Transverse colon (tissue), 4 donors: Measurements from ENCODE around the gene CNTNAP2. TPM values are rescaled to one million over a fixed set of nuclear protein-coding genes. Genes with fewer than 3 reads are reported as not detected.
"Not testable (repeated sequence)": the region's sequence is repeated elsewhere in the genome, so short reads cannot be mapped to it uniquely, and the experiment has no call there.

Source experiments
- DNase-seq: peaks from one replicate; pipeline ENCODE4 v3.0.0-alpha.2; 2019
- H3K27ac ChIP-seq, 4 donors: fragments of 200-600 bp; sonication (generic); 2 replicates each; pipeline ENCODE4 v1.5.1; 2016 to 2018; ENCODE audit warnings: inconsistent platforms in 4 of 4
- H3K27me3 ChIP-seq: fragments of 200-600 bp; sonication (generic); 2 replicates; pipeline ENCODE4 v1.5.1; 2017; ENCODE audit warnings: inconsistent platforms
- H3K36me3 ChIP-seq, 4 donors: fragments of 200-600 bp; sonication (generic); 2 replicates each; pipeline ENCODE4 v1.5.1; 2017 to 2019; ENCODE audit warnings: inconsistent platforms in 4 of 4
- H3K4me1 ChIP-seq, 4 donors: fragments of 200-600 bp; sonication (generic); 2 replicates each; pipeline ENCODE4 v1.5.1; 2017 to 2020; ENCODE audit warnings: inconsistent platforms in 4 of 4
- H3K4me3 ChIP-seq, 4 donors: fragments of 200-600 bp; sonication (generic); 1 replicate in 1 of 4; 2 replicates in 3 of 4; pipeline versions ENCODE4 v1.5.1 to v1.6.1; 2017 to 2019; ENCODE audit warnings: inconsistent platforms in 4 of 4
- H3K9me3 ChIP-seq, 2 donors: fragments of 200-600 bp; sonication (generic); 2 replicates each; pipeline ENCODE4 v1.5.1; 2017 to 2019; ENCODE audit warnings: inconsistent platforms in 2 of 2
- EP300 ChIP-seq: sonication (generic); formaldehyde crosslinking; IDR thresholded peaks from one replicate; pipeline ENCODE4 v1.6.1; 2017; ENCODE audit warnings: antibody characterized with exemption, low read depth
- POLR2A ChIP-seq: fragments of 450-650 bp; IDR thresholded peaks from one replicate; pipeline ENCODE4 v1.6.1; 2016; ENCODE audit warnings: antibody characterized with exemption, mild to moderate bottlenecking, moderate library complexity
- POLR2AphosphoS5 ChIP-seq, 3 donors: sonication (generic); formaldehyde crosslinking; IDR thresholded peaks; one replicate each; pipeline ENCODE4 v1.6.1; 2016; ENCODE audit warnings: antibody characterized with exemption in 3 of 3
- WGBS, 2 donors: methylation state at CpG; one replicate each; pipeline ENCODE4 v1.1.5; 2018; ENCODE audit warnings: low coverage in 1 of 2; 5-methylcytosine and 5-hydroxymethylcytosine counted together
- in situ Hi-C, 4 donors: fragments of 200-750 bp; cut with MboI; loops; one replicate each; pipeline versions ENCODE4 v1.15.0 to v1.15.1; 2017; ENCODE audit warnings: low sequenced_read_pairs in 3 of 4, low pct_ligation_motif_present in 1 of 4, low pct_unique_long_range_greater_than_20kb in 1 of 4
- intact Hi-C: fragments of 100-400 bp; cut with DNase I; formaldehyde crosslinking; loops from one replicate; pipeline ENCODE4 v1.15.1; 2023; ENCODE audit warnings: low total_unique reads
- total RNA-seq, 4 donors: library from RNA; depleted of rRNA; stranded (reverse); fragments of >200 nt; gene quantifications; one replicate each; pipeline ENCODE4 v1.1.0, GENCODE V29; 2016
- TF ChIP-seq, protein P1 (sequence below), 5 experiments: fragments of 200-600 bp in 3 of 5; fragments of 450-650 bp in 2 of 5; sonication (generic) in 3 of 5; IDR thresholded peaks; 1 replicate in 2 of 5; 2 replicates in 3 of 5; pipeline ENCODE4 v1.5.1; 2016 to 2017; ENCODE audit warnings: antibody characterized with exemption in 5 of 5, inconsistent platforms in 3 of 5, mild to moderate bottlenecking in 2 of 5, moderate library complexity in 1 of 5

Gene CNTNAP2
- total RNA-seq, 4 donors from 2014 or later: 0.60 to 2.9 (median 2.4) TPM

GRCh38 chr7:147595042-147595441, 1478.4 kb downstream of the CNTNAP2 start:
- 50 to 59% methylated on average over 1 of the region's 1 CpG for WGBS, 2 donors
- in situ Hi-C loops (no loop called here), intact Hi-C loops (no loop called here)
- H3K4me3 ChIP-seq: no peak overlapping the region
- no peaks in the 10 kb centered on the region for H3K27me3 ChIP-seq
- TF ChIP-seq, protein P1, sequence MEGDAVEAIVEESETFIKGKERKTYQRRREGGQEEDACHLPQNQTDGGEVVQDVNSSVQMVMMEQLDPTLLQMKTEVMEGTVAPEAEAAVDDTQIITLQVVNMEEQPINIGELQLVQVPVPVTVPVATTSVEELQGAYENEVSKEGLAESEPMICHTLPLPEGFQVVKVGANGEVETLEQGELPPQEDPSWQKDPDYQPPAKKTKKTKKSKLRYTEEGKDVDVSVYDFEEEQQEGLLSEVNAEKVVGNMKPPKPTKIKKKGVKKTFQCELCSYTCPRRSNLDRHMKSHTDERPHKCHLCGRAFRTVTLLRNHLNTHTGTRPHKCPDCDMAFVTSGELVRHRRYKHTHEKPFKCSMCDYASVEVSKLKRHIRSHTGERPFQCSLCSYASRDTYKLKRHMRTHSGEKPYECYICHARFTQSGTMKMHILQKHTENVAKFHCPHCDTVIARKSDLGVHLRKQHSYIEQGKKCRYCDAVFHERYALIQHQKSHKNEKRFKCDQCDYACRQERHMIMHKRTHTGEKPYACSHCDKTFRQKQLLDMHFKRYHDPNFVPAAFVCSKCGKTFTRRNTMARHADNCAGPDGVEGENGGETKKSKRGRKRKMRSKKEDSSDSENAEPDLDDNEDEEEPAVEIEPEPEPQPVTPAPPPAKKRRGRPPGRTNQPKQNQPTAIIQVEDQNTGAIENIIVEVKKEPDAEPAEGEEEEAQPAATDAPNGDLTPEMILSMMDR (IDR thresholded peaks at IDR 0.05): no peak
- TF ChIP-seq POLR2A (no peak), POLR2AphosphoS5 (IDR thresholded peaks at IDR 0.05) (no peak), EP300 (no peak)
- no peaks in the 10 kb centered on the region for H3K36me3 ChIP-seq
- no peaks in the 10 kb centered on the region for H3K4me1 ChIP-seq
- no peaks in the 10 kb centered on the region for H3K9me3 ChIP-seq
- H3K27ac ChIP-seq: no peak overlapping the region
- no peak for DNase-seq

GRCh38 chr7:147598687-147599086, 1482.1 kb downstream of the CNTNAP2 start:
- H3K4me3 ChIP-seq, DNase-seq, in situ Hi-C loops, intact Hi-C loops, H3K27me3 ChIP-seq, H3K36me3 ChIP-seq, H3K4me1 ChIP-seq, H3K27ac ChIP-seq, H3K9me3 ChIP-seq: not testable (repeated sequence)
- 70 to 80% methylated on average over 1 to 2 of the region's 2 CpGs for WGBS, 2 donors

DNA sequence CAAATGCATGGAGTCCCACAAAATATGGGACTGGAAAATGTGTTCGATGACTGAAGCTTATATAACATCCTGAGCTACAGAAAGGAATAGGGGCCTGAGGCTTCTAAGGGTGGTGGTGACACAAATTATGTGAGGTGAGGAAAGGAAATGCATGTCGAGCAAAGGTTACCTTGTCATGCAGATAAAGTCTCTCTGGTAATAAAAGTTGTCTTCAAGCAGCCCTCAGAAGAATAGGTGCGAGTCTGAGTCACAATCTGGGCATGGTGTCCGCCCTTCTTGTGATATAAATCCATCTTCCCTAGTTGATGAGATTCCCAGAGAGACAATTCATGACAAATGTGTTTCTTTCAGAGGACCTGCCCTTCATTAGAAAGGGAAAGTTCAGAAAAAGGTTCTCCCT, 1488.7 kb downstream of the CNTNAP2 start:
- Histone ChIP-seq H3K27ac (no peak overlapping the region), H3K36me3 (no peaks in the 10 kb centered on the region), H3K4me3 (no peak overlapping the region), H3K27me3 (no peaks in the 10 kb centered on the region), H3K4me1 (no peaks in the 10 kb centered on the region), H3K9me3 (no peaks in the 10 kb centered on the region)
- intact Hi-C loops (no loop called here), in situ Hi-C loops (no loop called here)
- no peak for TF ChIP-seq EP300
- no peak for TF ChIP-seq POLR2AphosphoS5 (IDR thresholded peaks at IDR 0.05)
- TF ChIP-seq, protein P1 (IDR thresholded peaks at IDR 0.05): no peak
- no peak for TF ChIP-seq POLR2A
- no peak for DNase-seq
- WGBS, 2 donors: 50% methylated on average over 2 to 4 of the region's 4 CpGs

GRCh38 chr7:147607157-147607800, 1490.7 kb downstream of the CNTNAP2 start:
- no peaks in the 10 kb centered on the region for H3K27me3 ChIP-seq
- no peak for DNase-seq
- in situ Hi-C loops (no loop called here), intact Hi-C loops (no loop called here)
- H3K36me3 ChIP-seq: no peaks in the 10 kb centered on the region
- TF ChIP-seq EP300 (no peak), POLR2AphosphoS5 (IDR thresholded peaks at IDR 0.05) (no peak), POLR2A (no peak)
- TF ChIP-seq, protein P1 (IDR thresholded peaks at IDR 0.05): no peak
- no peaks in the 10 kb centered on the region for H3K9me3 ChIP-seq
- no peak overlapping the region for H3K4me3 ChIP-seq
- no peaks in the 10 kb centered on the region for H3K4me1 ChIP-seq
- WGBS, 2 donors: 58 to 67% methylated on average over 4 to 5 of the region's 5 CpGs
- no peak overlapping the region for H3K27ac ChIP-seq

DNA sequence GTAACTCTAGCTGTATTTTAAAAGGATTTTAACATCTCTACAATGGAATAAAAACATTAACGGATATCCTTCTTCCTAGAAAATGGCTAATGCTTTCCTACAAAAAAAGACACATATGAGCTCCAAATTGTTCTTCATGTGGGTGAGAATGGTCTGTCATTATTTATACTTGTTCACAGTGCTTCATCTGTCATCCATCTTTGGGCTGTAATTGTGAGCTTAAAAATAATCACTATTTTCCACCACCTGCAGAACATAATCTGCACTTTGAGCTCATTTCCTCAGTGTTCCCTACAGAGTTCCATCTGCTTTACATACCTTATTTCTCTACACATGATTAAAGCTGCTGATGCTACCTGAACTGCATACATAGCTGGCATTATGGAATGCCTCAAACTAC, 1494.8 kb downstream of the CNTNAP2 start:
- Histone ChIP-seq H3K36me3 (no peaks in the 10 kb centered on the region), H3K27ac (no peak overlapping the region), H3K27me3 (no peaks in the 10 kb centered on the region), H3K4me3 (no peak overlapping the region), H3K4me1 (no peaks in the 10 kb centered on the region), H3K9me3 (no peaks in the 10 kb centered on the region)
- TF ChIP-seq POLR2AphosphoS5 (IDR thresholded peaks at IDR 0.05): no peak
- no peak for TF ChIP-seq POLR2A
- TF ChIP-seq, protein P1 (IDR thresholded peaks at IDR 0.05): no peak
- no peak for TF ChIP-seq EP300
- no peak for DNase-seq
- 75 to 84% methylated on average over 1 of the region's 1 CpG for WGBS, 2 donors
- in situ Hi-C loops (no loop called here), intact Hi-C loops (no loop called here)
